Fibroblast of the conjunctiva (primary cell): Measurements from ENCODE around the gene SYNGR1.
"Not testable (repeated sequence)": the region's sequence is repeated elsewhere in the genome, so short reads cannot be mapped to it uniquely, and the experiment has no call there.

Source experiments
- DNase-seq: peaks from one replicate; pipeline ENCODE4 v3.0.0-alpha.2; 2010; ENCODE audit warnings: low read depth

Gene SYNGR1

DNA sequence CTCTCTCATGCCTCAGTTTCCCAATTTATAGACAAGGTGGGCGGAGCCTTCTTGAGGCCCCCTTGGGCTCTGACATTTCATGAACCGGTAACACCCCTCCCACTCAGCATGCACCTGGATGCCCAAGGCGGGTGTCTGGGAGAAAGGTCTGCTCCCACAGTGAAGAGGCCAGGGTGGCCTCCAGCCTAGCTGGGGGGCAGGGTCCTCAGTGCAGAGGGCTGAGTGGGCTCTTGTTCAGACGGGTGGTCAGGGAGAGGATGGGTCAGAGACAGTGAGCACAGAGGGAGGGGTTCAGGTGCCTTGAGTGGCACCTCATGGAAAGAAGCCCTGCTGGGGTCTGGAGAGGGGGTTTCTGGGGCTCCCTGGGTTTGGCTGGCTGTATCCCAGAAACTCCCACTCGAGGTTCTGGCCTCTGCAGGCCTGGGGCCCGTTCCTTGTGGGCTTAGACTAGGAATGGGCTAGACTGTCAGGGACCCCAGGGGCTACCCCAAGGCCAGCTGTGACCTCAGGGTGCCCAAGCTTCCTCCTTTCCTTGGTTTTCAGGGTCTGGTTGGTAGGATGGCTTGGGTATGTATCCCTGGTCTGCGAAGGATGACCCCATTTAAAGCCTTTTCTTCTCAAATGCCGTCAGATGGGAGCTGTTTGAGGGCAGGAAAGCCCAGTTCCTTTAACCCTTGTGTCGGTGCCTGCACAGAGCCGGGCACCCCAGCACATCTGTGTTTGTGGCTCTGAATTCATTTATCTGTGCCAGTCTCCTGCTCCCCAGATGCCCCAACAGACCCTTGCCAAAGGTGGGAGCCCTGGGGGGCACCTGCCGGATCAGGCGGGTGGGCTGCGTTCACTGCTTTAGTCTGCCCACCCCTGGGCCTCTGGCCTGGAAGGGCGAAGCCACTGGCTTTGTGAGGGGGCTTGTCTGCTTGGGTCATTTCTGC is 1.2 kb downstream of the SYNGR1 start:
- DNase-seq, result no peak

DNA sequence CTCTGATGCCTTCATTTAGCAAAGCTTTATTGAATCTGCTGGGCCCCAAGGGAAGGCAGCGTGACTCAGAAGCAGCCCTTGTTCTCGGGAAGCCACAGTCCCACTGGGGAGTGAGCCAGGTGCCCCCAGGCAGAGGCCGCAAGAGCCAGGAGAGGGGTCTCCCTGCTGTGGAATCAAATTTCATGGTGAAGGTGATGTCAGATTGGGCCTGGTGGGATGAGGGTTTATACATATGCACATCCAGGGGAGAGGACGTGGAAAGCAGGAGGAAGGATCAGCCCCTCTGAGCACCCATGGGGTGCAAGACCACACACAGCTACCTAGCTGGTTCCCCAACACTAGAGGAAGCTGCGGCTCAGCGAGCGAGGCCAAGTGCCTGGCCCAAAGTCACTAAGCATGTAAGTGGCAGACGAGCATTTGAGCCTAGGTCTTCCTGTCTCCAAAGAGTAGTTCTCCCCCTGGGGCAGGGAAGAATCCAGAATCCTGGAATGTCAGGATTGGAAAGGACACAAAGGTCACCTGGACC is 2.0 kb downstream of the SYNGR1 start:
- no peak for DNase-seq

DNA sequence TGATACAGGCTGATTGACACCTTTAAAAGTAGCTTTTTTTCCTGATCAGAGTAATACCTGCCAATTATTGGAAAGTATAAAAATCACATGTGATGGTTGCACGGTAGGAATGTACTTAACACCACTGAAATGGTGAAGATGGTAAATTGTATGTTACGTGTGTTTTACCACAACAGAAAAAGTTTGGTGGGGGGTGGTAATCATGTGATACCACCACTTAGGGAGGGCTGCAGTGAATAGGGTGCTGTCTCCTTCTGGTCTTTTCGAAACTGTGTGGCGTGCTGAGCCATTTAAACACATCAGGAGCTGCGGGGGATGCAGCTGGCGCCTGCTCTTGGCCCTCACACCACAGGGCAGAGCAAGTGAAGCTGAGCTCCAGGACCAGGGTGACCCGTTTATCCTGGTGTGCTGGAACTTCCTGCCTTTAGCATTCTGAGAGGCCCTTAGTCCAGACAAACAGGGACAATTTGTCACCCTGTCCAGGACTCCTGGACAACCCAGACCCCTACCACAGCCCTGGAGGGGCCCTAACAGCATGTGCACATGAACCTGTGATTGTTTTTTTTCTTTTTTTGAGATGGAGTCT is 2.6 kb downstream of the SYNGR1 start:
- no peak for DNase-seq

DNA sequence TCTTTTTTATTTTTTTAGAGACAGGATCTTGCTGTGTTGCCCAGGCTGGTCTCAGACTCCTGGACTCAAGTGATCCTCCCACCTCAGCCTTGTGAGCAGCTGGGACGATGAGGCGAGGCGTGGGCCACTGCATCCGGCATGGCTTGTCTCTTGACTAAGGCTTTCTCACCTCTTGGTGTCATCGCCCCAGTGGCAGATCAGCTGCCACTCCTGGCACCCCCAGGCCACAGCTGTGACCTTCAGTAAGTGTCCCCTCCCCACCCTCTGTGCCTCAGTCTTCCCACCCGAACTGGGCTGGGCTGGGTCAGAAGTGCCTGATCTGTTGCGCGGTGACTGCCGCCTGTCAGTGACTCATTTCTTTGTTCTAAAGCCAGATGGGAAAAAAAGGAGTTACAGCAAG is 3.6 kb downstream of the SYNGR1 start:
- no peak for DNase-seq

DNA sequence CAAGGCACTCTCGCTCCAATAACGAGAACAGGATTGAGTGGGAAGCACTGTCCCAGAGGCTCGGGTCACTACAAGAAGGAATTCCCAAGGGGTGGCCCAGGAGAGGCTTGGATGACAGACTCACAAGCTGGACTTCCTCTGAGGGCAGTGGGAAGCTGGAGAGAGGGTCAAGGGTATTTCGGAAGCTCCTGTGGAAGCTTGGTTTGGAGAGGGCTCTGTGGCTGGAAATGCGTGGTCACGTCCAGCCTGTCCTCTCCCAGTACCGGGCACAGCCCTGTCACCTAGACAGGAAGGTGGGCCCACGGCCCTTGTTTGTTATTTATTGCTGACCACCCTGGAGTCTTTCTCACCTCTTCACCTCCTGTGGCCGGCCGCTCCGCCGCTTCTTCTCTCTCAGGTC is 5.3 kb downstream of the SYNGR1 start:
- no peak for DNase-seq

DNA sequence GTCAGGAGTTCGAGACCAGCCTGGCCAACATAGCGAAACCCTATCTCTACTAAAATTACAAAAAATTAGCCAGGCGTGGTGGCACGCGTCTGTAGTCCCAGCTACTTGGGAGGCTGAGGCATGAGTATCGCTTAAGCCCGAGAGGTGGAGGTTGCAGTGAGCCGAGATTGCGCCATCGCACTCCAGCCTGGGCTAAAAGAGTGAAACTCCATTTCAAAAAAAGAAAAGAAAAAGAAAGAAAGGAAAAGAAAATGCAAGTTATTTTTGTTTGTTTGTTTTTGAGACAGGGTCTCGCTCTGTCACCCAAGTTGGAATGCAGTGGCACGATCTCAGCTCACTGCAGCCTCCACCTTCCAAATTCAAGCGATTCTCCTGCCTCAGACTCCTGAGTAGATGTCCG is 6.0 kb downstream of the SYNGR1 start:
- DNase-seq, result not testable (repeated sequence)

DNA sequence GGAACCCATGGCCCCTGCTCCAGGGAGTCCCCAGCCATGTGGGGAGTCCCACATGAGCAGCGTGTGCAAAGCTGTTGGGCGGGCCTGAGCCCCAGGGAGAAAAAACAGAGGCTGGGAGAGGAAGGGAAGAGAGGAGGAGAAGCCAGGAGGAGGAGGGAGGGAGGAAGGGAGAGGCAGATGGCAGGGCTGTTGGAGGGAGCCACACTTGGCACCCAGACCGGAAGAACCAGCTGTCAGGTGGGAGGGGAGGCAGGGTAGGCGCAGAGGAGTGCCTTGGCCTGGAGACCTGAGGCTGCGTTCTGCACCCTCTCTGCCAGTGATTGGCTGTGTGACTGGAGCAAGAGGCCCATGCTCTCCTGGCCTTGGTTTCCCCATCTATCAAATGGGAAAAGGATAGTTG is 6.7 kb downstream of the SYNGR1 start:
- no peak for DNase-seq

DNA sequence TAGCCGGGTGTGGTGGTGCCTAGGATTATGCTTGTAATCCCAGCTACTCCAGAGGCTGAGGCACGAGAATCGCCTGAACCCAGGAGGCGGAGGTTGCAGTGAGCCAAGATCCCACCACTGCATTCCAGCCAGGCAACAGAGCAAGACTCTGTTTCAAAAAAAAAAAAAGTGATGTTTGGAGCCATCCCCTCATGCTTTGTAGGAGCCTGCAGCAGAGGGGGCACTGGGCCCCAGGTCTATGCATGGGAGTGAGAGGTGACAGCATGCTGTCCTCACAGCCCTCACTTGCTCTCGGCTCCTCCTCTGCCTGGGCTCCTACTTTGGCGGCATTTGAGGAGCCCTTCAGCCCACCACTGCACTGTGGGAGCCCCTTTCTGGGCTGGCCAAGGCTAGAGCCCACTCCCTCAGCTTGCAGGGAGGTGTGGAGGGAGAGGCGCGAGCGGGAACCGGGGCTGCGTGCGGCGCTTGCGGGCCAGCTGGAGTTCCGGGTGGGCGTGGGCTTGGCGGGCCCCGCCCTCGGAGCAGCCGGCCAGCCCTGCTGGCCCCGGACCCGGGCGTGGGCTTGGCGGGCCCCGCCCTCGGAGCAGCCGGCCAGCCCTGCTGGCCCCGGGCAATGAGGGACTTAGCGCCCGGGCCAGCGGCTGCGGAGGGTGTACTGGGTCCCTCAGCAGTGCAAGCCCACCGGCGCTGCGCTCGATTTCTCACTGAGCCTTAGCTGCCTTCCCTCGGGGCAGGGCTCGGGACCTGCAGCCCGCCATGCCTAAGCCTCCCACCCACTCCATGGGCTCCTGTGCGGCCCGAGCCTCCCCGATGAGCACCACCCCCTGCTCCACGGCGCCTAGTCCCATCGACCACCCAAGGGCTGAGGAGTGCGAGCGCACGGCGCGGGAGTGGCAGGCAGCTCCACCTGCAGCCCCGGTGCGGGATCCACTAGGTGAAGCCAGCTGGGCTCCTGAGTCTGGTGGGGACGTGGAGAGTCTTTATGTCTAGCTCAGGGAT is 7.6 kb downstream of the SYNGR1 start:
- not testable (repeated sequence) for DNase-seq

DNA sequence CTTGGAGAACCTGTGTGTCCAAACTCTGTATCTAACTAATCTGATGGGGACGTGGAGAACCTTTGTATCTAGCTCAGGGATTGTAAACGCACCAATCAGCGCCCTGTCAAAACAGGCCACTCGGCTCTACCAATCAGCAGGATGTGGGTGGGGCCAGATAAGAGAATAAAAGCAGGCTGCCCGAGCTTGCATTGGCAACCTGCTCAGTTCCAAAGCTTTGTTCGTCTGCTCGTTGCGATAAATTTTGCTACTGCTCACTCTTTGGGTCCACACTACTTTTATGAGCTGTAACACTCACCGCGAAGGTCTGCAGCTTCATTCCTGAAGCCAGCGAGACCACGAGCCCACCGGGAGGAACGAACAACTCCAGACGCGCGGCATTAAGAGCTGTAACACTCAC is 8.4 kb downstream of the SYNGR1 start:
- not testable (repeated sequence) for DNase-seq

DNA sequence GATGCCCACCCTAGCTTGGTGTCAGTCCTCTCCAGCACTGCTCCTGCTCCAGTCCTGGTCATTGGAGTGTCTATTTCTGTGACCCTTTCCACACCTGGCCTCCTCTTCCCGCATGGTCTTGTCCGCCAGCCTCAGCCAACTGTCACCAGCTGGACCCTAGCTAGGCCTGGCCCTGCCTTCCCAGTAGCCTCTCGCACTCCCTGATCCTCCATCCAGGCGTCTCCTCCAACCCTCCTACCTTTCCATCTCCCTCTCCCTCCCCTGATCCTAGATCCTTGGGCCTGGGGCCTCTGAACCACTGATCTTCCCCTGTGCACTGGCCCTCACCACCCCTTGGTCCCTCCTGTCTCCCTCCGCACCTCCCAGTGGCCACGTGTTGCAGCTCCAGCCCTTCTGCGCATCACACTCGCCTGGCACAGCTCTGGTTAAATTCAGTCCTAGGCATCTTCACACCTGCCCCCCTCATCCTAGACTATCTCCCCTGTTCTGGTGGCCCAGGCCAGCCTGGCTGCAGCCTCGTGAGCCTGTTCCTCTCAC is 9.9 kb downstream of the SYNGR1 start:
- DNase-seq, result no peak

DNA sequence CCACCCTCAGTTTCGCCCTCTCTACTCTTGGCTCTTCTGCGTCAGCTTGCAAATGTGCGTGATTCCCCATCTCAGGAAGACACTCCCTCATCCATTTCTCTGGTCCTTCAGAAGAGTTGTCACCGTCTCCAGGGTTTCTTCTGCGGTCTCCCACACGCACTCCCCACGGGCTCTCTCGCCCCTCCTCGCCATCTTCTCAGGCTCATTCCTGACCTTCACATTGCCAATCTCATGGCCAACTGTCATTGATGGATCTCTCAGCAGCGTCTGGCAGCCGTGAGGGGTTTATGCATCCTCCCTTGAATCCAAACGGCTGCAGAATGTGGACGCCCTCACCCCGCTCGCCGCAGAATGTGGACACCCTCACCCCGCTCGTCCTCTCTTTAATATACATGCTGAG is 10.5 kb downstream of the SYNGR1 start:
- DNase-seq, result no peak

DNA sequence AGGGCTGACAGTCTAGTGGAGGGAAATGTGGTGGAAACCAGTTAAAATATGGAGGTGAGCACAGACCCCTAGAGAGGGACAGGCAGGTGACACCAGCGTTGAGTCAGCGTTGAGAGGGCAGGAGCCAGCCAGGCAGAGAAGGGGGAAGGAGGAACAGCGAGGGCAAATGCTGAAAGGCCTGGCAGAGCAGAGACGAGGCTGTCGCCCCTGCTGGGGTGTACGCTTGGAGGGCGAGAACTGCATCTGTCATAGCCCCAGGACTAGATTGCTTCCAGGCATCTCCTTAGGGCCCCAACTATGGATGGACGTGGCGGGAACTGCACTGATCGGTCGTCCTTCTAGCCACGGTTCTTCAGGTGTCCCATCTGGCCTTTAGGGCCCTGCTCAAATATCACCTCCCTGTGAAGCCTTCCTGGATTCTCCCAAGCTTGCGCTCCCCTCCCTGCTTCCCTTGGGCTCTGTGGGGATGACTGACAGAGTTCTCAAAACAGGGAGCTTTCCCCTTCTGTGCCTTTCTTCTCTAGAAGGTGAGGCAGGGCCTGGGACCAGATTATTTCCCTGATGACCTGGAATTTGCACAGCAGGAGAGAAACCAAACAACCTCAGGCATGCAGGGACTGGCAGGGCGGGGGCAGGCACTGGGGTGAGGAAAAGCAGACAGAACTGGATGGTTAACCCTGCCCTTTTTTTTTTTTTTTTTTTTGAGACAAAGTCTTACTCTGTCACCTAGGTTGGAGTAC is 11.1 kb downstream of the SYNGR1 start:
- DNase-seq, result no peak

DNA sequence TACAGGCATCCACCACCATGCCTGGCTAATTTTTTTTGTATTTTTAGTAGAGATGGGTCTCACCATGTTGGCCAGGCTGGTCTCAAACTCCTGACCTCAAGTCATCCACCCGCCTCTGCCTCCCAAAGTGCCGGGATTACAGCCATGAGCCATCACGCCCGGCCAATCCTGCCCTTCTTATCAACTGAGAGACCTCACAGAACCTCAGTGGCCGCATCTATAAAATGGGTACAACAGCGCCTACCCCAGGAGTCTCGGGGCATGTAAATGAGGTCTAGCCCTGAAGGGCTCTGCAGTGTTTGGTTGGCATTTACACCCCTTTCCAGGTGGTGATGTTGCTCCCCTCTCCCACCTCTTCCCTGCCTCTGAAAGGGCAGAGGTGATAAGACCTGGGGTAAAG is 11.7 kb downstream of the SYNGR1 start:
- no peak for DNase-seq

DNA sequence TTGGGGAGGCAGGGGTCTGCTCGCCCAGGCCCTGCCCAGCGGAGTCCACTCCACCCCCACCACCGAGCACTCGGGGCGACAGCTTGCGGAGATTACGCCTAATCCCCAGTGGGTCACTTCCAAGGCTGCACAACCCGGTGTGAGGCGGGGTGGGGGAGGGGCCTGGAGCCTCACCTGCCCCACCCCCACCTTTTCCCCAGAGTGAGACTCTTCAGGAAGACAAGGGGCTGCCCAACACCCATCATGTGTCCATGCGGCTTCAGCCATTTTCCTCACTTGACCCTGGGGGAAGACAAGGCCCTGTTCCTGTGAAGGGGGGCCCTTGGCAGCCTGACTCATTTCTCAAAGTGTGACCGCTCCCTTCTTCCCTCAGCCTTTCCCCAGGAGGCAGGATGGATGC is 12.5 kb downstream of the SYNGR1 start:
- no peak for DNase-seq

DNA sequence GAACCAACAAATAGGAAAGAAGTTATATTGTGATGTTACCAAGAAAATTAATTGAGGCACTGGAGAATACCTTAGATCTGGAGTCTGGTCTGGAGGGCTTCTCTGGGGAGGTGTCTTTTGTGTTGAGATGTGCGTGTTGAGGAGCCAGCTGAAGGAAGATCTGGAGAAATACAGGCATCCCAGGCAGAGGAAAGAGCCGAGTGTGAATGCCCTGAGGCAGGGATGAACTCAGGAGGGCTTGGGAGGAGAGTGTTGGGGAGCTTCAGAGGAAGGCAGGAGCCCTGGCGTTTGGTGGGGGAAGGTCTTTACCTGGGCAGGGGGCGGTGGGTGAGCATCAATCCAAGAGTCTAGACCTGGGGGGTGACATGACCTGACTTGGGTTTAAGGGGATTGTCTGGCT is 13.1 kb downstream of the SYNGR1 start:
- no peak for DNase-seq

DNA sequence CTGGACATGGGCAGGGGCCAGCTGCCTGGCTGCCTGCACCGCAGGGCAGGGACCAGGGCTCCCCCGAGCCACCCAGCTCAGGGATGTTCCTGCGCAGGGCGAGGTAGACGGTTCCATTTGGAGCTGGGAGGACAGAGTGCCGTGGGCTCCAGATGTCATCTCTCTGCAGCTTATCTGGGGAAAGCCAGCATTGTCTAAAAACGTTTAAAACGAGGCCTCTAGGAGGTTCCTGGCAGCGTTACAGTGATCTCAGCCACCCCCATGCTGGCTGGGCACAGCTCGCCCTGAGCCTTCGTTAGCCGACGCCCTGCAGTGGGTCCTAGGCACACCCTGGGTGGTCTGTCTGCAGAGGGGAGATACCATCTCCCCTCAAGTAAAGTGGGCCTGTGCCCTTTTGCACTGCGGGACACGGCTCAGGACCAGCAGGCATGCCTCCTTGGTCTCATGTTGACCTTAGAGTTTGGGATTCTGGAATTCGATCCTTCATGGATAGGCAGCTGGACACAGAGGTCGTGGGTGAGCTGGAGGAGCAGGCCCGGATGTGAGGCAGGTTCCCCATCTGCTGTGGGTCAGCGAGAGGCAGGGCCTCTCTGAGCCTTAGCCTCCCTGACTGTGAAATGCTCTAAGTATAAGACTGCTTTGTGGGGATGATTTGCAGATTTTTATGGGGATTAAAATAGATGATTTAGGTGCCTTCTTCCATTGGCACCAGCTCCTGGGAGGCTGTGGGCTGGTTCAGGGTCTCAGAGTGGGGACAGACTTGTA is 14.1 kb downstream of the SYNGR1 start:
- no peak for DNase-seq

DNA sequence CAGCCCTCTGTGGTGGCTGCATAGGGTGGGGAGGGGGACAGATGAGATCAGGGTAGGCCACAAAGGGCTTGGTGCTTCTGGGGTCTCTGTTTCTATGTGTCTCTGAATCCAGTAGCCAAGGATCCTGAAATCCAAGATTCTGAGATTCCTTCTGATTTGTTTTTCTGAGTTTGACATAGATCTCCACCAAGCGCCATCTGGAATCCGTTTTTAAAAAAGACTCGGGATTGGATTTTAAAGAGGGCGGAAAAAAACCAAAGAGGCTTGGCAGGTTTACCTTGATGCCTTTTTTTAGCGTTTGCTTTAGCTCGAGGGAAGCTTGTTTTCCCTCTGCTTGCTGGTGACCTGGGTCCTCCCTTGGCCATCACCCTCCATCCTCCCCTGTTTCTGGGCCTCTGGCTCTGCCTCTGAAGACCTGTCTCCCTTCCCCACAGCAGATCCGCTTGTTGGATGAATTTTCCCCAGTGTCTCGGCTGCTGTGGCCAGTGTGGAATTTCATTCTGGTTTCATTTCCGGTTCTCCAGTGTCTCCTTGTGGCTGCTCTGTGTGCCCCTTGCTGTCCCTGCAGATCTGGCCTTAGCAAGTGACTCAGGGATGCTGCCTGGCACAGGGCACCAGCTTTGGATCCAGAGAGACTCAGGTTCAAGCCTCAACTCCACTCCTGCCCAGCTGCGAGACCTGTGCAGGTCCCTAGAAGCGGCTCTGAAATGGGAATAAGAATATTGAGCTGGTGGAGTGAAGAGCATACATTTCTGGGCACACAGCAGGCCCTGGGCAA is 15.1 kb downstream of the SYNGR1 start:
- no peak for DNase-seq

DNA sequence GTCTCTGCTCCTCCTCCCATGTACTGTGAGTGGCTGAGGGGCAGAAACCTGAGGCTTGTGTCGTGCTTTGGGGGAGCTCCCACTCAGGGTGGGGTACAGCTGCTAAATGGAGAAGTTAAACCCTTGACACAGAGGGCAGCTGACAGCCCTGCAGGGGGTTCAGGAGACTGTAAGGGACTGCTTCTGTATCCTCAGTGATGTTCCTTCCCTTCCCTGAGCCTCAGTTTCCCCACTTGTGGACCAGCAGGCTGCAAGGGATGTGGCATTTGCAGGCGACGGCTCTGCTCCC is 15.6 kb downstream of the SYNGR1 start:
- DNase-seq, result no peak

DNA sequence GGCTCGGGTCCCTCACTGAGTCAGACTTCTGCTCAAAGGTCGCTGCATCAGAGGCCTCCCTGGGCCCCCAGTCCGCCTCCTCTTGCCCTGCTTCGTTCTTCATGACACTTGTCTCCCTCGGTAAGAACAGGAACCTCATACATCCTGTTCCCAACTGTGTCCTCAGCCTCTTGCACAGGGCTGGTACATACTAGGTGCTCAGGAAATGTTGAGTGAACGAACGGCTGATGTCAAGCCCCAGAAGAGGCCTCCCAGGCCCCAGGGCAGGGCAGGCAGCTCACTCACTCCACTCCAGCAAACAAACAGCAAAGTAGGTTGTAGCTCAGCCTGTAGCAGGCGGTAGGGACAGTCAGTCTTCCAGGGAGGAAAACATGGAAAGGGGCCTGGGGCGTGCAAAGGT is 17.2 kb downstream of the SYNGR1 start:
- no peak for DNase-seq

DNA sequence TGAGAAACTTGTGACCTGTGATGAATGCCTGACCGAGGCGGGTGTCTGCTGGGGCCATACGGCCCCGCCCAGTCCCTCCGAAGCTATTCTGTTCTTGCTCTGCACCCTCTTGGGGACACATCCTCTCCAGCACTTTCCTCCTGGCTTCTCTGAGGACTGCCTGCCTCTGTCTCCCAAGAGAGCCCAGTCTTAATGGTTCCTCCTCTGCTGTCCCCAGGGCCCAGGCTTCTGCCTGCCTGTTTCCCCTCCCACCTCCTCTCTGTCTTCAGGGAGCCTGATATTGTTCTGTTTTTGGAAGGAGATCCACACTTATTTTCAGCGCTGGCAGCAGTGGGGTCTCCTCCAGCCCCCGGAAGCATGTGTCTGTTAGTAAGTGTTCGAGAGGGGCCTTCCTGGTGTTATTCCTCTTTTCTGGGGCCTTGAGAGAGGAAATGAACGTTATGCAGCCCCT is 18.7 kb downstream of the SYNGR1 start:
- no peak for DNase-seq
